AG20443 (cell line): ENCODE measurements around the gene TSPY4.
"Not testable (repeated sequence)": the region's sequence is repeated elsewhere in the genome, so short reads cannot be mapped to it uniquely, and the experiment has no call there.

Experiments
- DNase-seq: peaks from one replicate; pipeline ENCODE4 v3.0.0; 2012; ENCODE audit warnings: low spot score, mixed read lengths

The TSPY4 gene, protein sequence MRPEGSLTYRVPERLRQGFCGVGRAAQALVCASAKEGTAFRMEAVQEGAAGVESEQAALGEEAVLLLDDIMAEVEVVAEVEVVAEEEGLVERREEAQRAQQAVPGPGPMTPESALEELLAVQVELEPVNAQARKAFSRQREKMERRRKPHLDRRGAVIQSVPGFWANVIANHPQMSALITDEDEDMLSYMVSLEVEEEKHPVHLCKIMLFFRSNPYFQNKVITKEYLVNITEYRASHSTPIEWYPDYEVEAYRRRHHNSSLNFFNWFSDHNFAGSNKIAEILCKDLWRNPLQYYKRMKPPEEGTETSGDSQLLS

DNA sequence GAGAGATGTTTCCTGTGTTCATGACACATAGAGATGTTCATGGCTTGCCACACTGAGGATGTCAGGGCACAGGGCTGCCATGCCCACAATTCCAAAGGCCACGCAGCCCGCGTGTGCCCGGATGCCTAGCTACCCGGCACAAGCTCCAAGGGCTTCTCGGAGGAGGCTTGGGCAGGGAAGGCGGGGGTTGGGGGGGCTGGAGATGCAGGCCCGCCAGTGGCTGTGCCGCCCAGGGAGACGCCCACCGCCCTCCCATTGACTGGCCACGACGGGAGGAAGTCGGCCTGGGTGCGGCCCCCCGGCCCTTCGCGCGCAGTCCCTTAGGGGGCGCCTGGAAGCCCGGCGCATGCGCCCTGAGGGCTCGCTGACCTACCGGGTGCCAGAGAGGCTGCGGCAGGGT, at the start of gene TSPY4:
TSS of gene TSPY4 (plus strand) at position 301 of the 400 bp plus-strand sequence. CDS start at position 347, 46 bp downstream.
- not testable (repeated sequence) for DNase-seq

- no peak for DNase-seq
Measured at GRCh38 chrY:9320996-9321395, 16.3 kb upstream of the TSPY4 start.

DNA sequence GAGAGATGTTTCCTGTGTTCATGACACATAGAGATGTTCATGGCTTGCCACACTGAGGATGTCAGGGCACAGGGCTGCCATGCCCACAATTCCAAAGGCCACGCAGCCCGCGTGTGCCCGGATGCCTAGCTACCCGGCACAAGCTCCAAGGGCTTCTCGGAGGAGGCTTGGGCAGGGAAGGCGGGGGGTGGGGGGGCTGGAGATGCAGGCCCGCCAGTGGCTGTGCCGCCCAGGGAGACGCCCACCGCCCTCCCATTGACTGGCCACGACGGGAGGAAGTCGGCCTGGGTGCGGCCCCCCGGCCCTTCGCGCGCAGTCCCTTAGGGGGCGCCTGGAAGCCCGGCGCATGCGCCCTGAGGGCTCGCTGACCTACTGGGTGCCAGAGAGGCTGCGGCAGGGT, 20.2 kb downstream of the TSPY4 start, which contains the start of gene TSPY8:
TSS of gene TSPY8 (plus strand) at position 301 of the 400 bp plus-strand sequence. CDS start at position 347, 46 bp downstream.
- DNase-seq: not testable (repeated sequence)
